Measurements from ENCODE around the gene TPPP. TPM values are rescaled to one million over a fixed set of nuclear protein-coding genes. Genes with fewer than 3 reads are reported as not detected.
"Not testable (repeated sequence)": the region's sequence is repeated elsewhere in the genome, so short reads cannot be mapped to it uniquely, and the experiment has no call there.

Gene TPPP
- polyA plus RNA-seq, 1 donor, result 9.2 TPM

GRCh38 chr5:694042-694431 lies 885 bp upstream of the TPPP start:
- DNase-seq (ENCODE audit: low read depth), result not testable (repeated sequence)

- DNase-seq (ENCODE audit: low read depth), result not testable (repeated sequence)
Measured at GRCh38 chr5:692529-693041, 567 bp downstream of the TPPP start.

DNA sequence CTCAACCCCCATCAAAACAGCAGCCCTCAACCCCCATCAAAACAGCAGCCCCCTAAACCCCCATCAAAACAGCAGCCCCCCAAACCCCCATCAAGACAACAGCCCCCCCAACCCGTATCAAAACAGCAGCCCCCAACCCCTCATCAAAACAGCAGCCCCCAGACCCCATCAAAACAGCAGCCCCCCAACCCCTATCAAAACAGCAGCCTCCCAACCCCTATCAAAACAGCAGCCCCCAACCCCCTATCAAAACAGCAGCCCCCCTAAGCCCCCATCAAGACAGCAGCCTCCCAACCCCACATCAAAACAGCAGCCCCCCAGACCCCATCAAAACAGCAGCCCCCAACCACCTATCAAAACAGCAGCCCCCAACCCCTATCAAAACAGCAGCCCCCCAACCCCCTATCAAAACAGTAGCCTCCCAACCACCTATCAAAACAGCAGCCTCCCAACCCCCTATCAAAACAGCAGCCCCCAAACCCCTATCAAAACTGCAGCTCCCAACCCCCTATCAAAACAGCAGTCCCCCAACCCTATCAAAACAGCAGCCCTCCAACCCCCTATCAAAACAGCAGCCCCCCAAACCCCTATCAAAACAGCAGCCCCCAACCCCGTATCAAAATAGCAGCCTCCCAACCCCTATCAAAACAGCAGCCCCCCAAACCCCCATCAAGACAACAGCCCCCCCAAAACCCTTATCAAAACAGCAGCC lies 1.2 kb downstream of the TPPP start:
- DNase-seq (ENCODE audit: low read depth), result no peak

- not testable (repeated sequence) for DNase-seq (ENCODE audit: low read depth)
Measured at GRCh38 chr5:691049-691448, 2.1 kb downstream of the TPPP start.

- not testable (repeated sequence) for DNase-seq (ENCODE audit: low read depth)
Measured at GRCh38 chr5:690293-690692, 2.9 kb downstream of the TPPP start.

GRCh38 chr5:688348-689010 lies 4.7 kb downstream of the TPPP start:
- not testable (repeated sequence) for DNase-seq (ENCODE audit: low read depth)

DNA sequence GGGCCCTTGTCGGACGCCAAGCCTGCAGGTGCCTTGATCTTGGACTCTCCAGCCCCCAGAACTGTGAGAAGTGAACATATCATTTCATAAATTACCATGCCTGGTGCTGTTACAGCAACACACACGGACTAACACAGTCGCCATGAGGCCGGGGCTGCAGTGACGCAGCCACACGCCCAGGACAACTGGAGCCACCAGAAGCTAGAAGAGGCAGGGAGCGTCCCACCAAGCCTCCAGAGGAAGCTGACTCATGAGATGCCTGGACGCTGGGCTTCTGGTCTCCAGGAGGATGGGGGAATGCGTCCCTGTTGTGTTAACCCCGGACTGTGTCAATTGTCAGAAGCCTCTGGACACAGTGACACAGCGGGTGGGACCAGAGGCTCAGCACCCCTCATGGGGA lies 6.2 kb downstream of the TPPP start:
- not testable (repeated sequence) for DNase-seq (ENCODE audit: low read depth)

GRCh38 chr5:686172-686523 lies 7.0 kb downstream of the TPPP start:
- not testable (repeated sequence) for DNase-seq (ENCODE audit: low read depth)

DNA sequence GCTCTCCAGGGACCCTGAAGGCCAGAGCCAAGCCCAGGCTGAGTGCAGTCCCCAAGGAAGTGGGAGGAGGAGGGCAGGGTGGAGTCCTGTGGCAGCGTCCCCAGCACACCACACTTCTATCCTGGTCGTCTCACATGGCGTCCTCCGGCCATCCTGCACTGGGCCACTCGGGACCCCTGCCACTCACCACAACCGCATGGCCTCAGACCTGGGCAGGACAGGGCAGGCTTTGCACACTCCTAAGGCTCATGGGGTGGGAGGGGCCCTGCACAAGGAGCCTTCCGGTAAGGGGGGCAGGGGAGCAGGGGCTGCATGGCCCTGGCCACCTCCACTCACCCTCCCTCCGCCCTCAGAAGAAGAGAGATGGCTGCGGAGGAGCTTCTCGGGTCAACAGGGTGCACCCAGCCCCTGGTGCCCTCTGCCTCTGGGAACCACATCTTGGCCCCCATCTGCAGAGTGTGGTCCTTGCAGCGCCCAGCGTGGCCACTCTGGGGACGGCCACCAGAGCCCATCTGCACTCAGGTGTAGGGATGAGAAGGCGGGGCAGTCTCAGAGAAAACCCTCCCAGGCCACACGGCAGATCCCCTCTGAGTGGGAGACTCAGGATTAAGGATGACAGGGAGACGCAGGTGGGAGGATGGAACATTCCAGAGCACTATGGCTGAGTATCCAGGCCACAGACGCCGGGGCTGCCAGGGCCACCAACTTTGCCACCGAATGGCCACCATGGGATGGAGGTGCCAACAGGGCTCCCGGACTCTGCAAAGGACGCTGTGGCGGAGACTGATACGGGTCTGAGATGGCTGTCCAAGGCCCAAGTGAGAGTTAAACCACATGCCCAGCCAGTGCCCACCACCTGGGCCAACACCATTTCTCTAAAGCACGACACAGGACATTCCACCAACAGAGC lies 7.6 kb downstream of the TPPP start:
- DNase-seq (ENCODE audit: low read depth), result no peak

- DNase-seq (ENCODE audit: low read depth), result no peak
Measured at GRCh38 chr5:684751-685216, 8.4 kb downstream of the TPPP start.

- DNase-seq (ENCODE audit: low read depth), result no peak
Measured at GRCh38 chr5:683551-684481, 9.3 kb downstream of the TPPP start.

- DNase-seq (ENCODE audit: low read depth), result not testable (repeated sequence)
Measured at GRCh38 chr5:682651-683358, 10.3 kb downstream of the TPPP start.

GRCh38 chr5:682216-682615 lies 10.9 kb downstream of the TPPP start:
- not testable (repeated sequence) for DNase-seq (ENCODE audit: low read depth)

GRCh38 chr5:681317-682191 lies 11.6 kb downstream of the TPPP start:
- DNase-seq (ENCODE audit: low read depth), result not testable (repeated sequence)

DNA sequence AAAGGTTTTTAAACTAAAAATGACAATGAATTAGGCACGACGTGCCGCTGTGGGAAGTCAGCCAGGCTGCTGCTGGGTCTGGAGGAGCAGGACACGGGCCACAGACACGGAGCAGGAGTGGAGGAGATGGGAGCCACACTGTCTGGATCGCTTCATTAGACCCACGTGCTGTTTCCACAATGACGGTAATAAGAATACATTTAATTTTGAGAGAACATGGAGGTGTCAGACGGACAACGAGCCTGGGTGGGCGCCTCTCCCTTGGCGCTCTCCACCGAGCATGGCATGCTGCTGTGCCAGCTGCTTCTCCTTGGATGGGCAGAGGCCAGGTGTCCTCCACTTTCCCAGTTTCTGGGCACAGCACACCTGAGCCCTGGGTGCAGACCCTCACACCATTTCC lies 12.3 kb downstream of the TPPP start:
- DNase-seq (ENCODE audit: low read depth), result not testable (repeated sequence)

DNA sequence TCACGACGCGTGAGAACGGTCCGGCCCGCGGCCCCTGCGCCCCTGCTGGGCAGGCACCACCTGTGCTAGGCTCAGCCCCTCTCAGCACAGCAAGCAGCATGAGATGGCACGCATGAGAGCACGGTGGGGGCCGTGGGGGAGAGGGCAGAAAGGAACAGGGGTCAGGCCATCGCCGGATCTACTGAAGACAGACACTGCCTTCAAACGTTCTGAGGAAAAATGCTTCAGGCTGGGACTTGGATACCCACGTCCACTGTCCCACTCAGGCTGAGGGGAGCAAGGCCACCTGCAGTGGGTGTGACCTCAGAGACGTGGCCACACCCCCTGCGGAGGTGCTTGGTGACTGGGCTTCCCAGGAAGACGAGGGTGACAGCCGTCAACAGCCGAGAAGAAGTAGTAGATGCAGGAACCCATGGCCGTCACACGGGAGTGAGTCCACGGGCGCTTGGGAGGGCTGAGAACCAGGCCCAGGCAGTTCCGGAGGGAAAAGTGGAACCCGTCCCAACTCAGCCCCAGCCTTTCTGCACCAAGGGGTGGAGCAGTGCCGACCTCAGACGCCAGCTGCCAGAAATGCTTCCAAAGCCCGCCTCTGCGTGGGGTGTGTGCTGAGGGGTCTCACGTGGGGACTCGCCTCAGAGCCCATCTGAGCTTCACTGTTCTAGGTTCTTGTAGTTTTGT lies 12.9 kb downstream of the TPPP start:
- not testable (repeated sequence) for DNase-seq (ENCODE audit: low read depth)

DNA sequence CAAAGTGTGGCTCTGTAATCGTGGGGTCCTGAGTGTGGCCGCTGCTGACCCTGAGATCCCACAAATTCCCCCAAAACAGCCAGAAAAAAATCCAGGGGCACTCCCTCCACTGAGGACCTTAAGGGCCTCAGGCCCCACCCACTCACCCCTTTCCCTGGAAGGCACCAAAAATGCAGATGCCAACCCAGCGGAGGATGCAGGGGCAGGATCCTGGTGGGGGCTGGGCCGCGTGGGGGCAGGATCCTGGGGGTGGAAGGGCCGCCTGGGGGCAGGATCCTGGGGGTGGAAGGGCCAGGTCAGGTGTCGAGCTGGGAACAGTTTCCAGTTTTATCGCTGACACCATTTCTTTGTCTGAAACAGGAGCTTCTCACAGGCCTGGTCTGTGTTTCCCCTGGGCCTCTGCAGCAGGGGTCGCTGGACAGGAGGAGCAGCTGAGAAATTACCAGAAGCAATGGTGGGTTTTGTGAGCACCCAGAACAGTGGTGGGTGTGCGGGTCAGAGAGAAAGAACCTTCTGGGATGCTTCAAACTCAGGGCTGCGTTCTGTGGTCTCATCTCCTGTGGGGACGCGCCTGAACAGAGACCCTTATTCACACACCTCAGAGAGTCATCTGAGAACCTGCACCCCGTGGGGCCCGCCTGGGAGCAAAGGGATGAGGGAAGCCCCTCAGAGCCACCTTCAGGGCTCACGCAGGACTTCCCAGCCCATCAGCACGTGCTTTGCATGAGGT lies 13.8 kb downstream of the TPPP start:
- DNase-seq (ENCODE audit: low read depth), result not testable (repeated sequence)

DNA sequence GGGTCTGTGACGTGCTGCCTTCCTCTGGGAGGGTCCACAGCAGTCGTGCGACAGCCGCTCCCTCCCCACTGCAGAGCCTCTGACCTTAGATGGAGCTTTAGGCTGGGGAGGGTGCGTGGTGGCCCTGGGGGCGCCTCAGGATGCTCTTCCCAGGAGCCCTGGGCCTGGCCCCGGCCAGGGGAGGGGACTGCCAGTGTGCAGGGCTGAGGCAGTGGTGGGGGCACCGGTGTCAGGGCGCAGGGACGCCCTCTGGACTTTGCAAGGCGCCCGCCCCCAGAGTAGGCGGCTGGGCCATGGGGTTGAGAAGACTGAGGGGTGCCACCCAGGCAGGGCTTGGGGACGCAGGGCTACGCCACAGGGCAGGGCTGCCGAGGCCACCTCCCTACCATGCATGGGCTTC lies 14.6 kb downstream of the TPPP start:
- not testable (repeated sequence) for DNase-seq (ENCODE audit: low read depth)
